ENCODE results near the gene TC2N.

DNA sequence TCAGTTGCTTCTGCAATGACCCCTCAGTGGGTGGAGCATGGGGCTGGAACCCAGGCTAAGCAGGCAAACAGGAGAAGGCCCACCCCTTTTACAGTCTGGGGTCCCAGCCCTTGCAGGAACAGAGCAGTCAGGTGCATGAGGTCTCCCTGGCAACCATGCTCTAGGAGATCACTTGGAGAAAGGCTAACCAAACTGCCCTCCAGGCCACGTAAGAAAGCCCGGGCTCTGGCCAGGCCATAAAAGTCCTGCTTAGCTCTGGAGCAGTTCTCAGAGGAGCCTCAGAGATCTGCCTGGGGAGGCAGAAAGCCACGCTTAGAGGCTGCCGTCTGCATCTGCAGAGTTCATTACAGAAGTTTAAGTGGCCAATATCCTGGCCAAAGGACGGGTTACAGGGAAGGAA, 15.0 kb upstream of the TC2N start:
- no peak for TF ChIP-seq REST (IDR thresholded peaks at IDR 0.05; ENCODE audit: low read depth)
- TF ChIP-seq CTCF (IDR thresholded peaks at IDR 0.05 in 2 of 3, conservative IDR thresholded peaks at IDR 0.05 in 1 of 3; ENCODE audit: borderline replicate concordance in 1 of 3, insufficient read depth in 1 of 3, low read depth in 2 of 3, low read length in 2 of 3): no peak
- no peak for TF ChIP-seq EZH2 (IDR thresholded peaks at IDR 0.05)
- TF ChIP-seq MAX (IDR thresholded peaks at IDR 0.05): no peak
- TF ChIP-seq EZH2phosphoT487 (IDR thresholded peaks at IDR 0.05; ENCODE audit: borderline replicate concordance): no peak
- TF ChIP-seq SIN3A (IDR thresholded peaks at IDR 0.05; ENCODE audit: low read depth): no peak
- no peak for TF ChIP-seq SP1 (IDR thresholded peaks at IDR 0.05; ENCODE audit: low read depth)
